ENCODE data around the gene NUP188.
A peak's percentile ranks its signal among the peaks of the same experiment; 100 is the strongest.

Gene NUP188

DNA sequence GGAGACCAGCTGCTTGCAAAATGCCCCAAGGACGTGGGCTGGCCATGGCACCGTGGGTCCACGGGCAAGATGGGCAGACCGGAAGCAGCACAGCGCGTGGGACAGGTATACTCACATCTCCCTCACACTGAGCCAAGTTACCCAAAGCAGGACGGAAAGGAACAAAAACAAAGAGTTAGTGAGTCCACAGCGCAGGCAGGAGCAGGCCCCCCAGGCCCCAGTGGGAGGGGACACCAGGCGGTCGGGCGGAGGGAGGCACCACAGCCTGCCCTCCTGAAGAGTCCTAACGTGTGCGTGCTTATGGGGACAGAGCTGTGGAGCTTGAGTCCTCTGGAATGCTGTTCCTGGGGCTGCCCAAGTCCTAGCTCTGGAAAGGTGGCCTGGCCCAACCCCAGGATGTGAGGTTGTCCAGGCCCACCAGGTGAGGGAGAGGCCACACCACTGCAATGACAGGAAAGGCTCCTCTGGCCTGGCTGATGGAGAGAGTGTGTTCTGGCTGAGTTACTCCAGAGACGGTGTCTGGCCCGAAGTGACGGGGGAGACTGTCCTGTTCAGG lies 65.5 kb downstream of the NUP188 start:
- no peaks in the 10 kb centered on the region for H3K9me3 Mint-ChIP-seq
- H3K4me1 Mint-ChIP-seq = peaks cover 9% of the 10 kb centered on the region
- peak overlapping the region in 1 of 3 experiments; percentile 86 for H3K27ac Mint-ChIP-seq
- no peak overlapping the region for H3K4me3 Mint-ChIP-seq
- TF ChIP-seq, protein P1, sequence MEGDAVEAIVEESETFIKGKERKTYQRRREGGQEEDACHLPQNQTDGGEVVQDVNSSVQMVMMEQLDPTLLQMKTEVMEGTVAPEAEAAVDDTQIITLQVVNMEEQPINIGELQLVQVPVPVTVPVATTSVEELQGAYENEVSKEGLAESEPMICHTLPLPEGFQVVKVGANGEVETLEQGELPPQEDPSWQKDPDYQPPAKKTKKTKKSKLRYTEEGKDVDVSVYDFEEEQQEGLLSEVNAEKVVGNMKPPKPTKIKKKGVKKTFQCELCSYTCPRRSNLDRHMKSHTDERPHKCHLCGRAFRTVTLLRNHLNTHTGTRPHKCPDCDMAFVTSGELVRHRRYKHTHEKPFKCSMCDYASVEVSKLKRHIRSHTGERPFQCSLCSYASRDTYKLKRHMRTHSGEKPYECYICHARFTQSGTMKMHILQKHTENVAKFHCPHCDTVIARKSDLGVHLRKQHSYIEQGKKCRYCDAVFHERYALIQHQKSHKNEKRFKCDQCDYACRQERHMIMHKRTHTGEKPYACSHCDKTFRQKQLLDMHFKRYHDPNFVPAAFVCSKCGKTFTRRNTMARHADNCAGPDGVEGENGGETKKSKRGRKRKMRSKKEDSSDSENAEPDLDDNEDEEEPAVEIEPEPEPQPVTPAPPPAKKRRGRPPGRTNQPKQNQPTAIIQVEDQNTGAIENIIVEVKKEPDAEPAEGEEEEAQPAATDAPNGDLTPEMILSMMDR (IDR thresholded peaks at IDR 0.05; ENCODE audit: unreplicated experiment in 3 of 3) = no peak
- peaks cover 30% of the 10 kb centered on the region for H3K36me3 Mint-ChIP-seq (ENCODE audit: low read depth)
- H3K27me3 Mint-ChIP-seq (ENCODE audit: low read depth) = no peaks in the 10 kb centered on the region

DNA sequence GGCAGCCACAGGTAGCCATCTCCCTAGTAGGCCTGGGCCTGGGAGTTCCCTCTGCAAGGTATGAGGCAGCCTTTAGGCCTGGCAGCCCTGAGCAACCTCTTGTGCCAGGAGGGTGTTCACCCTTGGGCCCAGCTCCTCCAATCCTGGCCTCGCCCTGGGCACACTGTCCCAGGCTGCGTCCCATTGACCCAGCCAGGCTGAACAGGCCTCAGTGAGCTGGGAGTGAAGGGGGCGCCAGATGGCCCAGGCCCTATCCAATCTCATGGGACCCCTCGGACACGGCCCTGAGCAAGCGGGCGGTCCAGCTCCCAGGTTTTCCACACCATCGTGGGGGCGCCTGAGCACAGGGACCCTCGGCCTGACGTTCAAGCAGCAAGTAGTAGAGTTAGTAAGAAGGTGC lies 66.2 kb downstream of the NUP188 start:
- Mint-ChIP-seq H3K9me3 (no peaks in the 10 kb centered on the region), H3K36me3 (ENCODE audit: low read depth) (peaks cover 31% of the 10 kb centered on the region), H3K4me3 (no peak overlapping the region), H3K27me3 (ENCODE audit: low read depth) (no peaks in the 10 kb centered on the region), H3K27ac (no peak overlapping the region), H3K4me1 (peaks cover 9% of the 10 kb centered on the region)
- TF ChIP-seq, protein P1 (IDR thresholded peaks at IDR 0.05; ENCODE audit: unreplicated experiment in 3 of 3) = no peak

DNA sequence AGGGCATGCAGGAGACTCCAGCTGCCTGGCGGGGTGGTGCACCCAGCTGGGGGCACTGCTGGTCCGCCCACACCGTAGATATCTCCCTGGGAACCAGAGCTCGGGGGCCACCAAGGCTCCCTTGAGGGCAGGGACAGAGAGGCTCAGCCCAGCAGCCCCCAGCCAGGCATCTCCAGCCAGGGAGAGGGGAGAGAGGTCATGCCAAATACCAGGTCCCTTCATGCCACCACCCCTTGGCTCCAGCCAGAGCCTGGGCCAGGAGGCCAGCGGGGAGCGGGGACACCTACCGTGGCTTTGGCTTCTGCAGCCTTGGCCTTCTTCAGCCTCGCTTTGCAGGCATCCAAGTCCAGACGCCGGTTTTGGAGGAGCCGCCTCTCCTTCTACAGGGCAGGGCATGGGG lies 66.6 kb downstream of the NUP188 start:
- Mint-ChIP-seq H3K36me3 (ENCODE audit: low read depth) (peaks cover 35% of the 10 kb centered on the region), H3K27me3 (ENCODE audit: low read depth) (no peaks in the 10 kb centered on the region), H3K4me1 (peaks cover 9% of the 10 kb centered on the region), H3K27ac (no peak overlapping the region), H3K9me3 (no peaks in the 10 kb centered on the region), H3K4me3 (no peak overlapping the region)
- TF ChIP-seq, protein P1 (IDR thresholded peaks at IDR 0.05; ENCODE audit: unreplicated experiment in 3 of 3) = no peak

DNA sequence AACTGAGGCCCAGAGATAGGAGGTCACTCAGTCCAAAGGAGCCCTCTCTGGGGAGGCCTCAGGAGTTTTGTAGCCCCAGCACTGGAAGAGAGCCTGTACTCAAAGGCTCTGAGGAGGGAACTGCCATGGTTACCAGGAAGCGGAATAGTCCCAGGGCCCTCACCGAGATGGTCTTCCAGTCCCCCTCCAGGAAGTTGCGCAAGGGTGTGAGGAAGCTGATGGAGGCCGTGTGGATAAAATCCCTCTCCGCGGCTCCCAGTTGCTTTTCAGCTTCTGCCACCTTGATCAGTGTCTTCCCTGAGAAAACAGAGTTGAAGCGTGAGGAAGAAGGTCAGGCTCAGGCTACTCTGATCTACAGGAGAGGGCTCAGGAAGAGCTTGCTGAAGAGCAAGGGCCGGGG lies 67.1 kb downstream of the NUP188 start:
- peaks cover 9% of the 10 kb centered on the region for H3K4me1 Mint-ChIP-seq
- H3K4me3 Mint-ChIP-seq = no peak overlapping the region
- no peak overlapping the region for H3K27ac Mint-ChIP-seq
- peaks cover 35% of the 10 kb centered on the region for H3K36me3 Mint-ChIP-seq (ENCODE audit: low read depth)
- no peaks in the 10 kb centered on the region for H3K27me3 Mint-ChIP-seq (ENCODE audit: low read depth)
- TF ChIP-seq, protein P1 (IDR thresholded peaks at IDR 0.05; ENCODE audit: unreplicated experiment in 3 of 3) = no peak
- H3K9me3 Mint-ChIP-seq = no peaks in the 10 kb centered on the region

DNA sequence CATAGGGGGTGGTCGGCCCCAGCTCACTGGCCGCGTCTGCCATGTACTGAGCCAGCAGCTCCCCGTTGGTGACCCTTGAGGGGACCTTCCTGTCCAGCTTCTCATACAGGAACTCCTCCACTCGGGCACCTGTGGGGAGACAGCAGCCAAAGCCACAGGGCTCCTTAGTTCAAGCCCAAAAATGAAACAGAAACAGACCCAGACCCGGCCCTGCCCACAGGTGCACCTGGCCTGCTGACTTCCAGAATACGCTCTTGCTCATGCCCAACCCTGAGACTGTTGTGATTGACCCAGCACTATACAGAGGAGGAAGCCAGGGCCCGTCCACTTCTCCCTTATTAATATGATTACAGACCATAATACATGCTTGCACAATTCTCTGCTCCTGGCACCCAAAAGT lies 73.6 kb downstream of the NUP188 start:
- Mint-ChIP-seq H3K4me1 (peaks cover 35% of the 10 kb centered on the region), H3K36me3 (ENCODE audit: low read depth) (peaks cover 11% of the 10 kb centered on the region), H3K4me3 (no peak overlapping the region), H3K27me3 (ENCODE audit: low read depth) (peaks cover 4% of the 10 kb centered on the region), H3K9me3 (no peaks in the 10 kb centered on the region), H3K27ac (peak overlapping the region in 1 of 3 experiments; percentile 65)
- TF ChIP-seq, protein P1 (IDR thresholded peaks at IDR 0.05; ENCODE audit: unreplicated experiment in 3 of 3) = no peak

DNA sequence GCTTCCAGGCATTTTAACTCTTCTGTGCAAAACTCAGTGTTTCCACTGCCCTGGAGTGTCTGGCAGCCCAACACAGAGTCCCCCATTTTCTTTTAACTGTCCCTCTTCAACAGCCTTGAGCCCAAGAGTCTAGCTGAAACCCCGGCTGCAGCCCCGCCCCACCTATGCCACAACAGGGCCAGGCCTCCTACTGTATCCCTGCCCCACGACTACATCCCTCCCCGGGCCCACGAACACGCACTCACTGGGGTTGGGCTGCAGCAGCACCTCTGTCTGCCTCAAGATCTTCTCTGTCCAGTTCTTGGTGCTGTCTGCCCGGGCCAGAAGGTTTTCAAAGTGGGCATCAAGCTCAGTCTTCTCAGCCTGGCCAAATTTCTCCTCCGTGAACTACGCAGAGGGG lies 74.5 kb downstream of the NUP188 start:
- Mint-ChIP-seq H3K9me3 (no peaks in the 10 kb centered on the region), H3K4me3 (peak overlapping the region in 1 of 3 experiments; percentile 32), H3K4me1 (peaks cover 43% of the 10 kb centered on the region), H3K27ac (peak overlapping the region; percentile 27 to 77 (median 73)), H3K36me3 (ENCODE audit: low read depth) (peaks cover 11% of the 10 kb centered on the region), H3K27me3 (ENCODE audit: low read depth) (peaks cover 4% of the 10 kb centered on the region)
- TF ChIP-seq, protein P1 (IDR thresholded peaks at IDR 0.05; ENCODE audit: unreplicated experiment in 3 of 3) = no peak

All from nephron (organoid).